B cell (primary cell): ENCODE results near the gene KCNK1. TPM values are rescaled to one million over a fixed set of nuclear protein-coding genes. Genes with fewer than 3 reads are reported as not detected.

Source experiments
- ATAC-seq: fragments of 200-7000 bp; cut with Tn5 transposase; one replicate; pipeline ENCODE4 v1.10.0; 2021; ENCODE audit warnings: low read depth, mild to moderate bottlenecking, moderate number of reproducible peaks, moderate library complexity
- CTCF ChIA-PET: fragments of 350-600 bp; sonication (Branson Sonifier 250); formaldehyde crosslinking; loops from one replicate; lab custom pipeline; 2021; ENCODE audit warnings: antibody characterized with exemption, inconsistent platforms; lab: Charles Lee
- POLR2A ChIA-PET: fragments of 350-600 bp; sonication (Branson Sonifier 250); formaldehyde crosslinking; loops from one replicate; lab custom pipeline; 2021; ENCODE audit warnings: antibody characterized with exemption; lab: Charles Lee
- DNase-seq: peaks from one replicate; pipeline ENCODE4 v3.0.0; 2013
- H2AFZ ChIP-seq: 2 replicates; pipeline ENCODE4 v1.6.1; 2012; ENCODE audit warnings: mild to moderate bottlenecking, low read depth, low read length; ENCODE audit not compliant: insufficient read depth, poor library complexity, severe bottlenecking
- H3K27ac ChIP-seq, 2 donors: 1 replicate in 1 of 2; 2 replicates in 1 of 2; pipeline ENCODE4 v1.5.1; 2012 to 2013; ENCODE audit warnings: low read length in 2 of 2, mild to moderate bottlenecking in 2 of 2, moderate library complexity in 1 of 2
- H3K27me3 ChIP-seq, 4 experiments: fragments of 200-600 bp in 1 of 4; sonication (generic) in 1 of 4; replicated peaks in 1 of 4; 1 replicate in 2 of 4; 2 replicates in 2 of 4; pipeline versions ENCODE4 v1.6.1 to v1.7.0; 2013 to 2016; ENCODE audit warnings: low read length in 3 of 4, mild to moderate bottlenecking in 2 of 4, mixed read lengths in 1 of 4, moderate library complexity in 1 of 4; ENCODE audit not compliant: insufficient read depth in 4 of 4, control insufficient read depth in 3 of 4; ENCODE audit errors: control extremely low read depth in 1 of 4
- H3K36me3 ChIP-seq, 2 experiments: replicated peaks in 1 of 2; 1 replicate in 1 of 2; 2 replicates in 1 of 2; pipeline versions ENCODE4 v1.6.1 to v1.7.1; 2013; ENCODE audit warnings: low read length in 1 of 2; ENCODE audit not compliant: insufficient read depth in 2 of 2, control insufficient read depth in 1 of 2; ENCODE audit errors: control extremely low read depth in 1 of 2, extremely low read depth in 1 of 2
- H3K4me1 ChIP-seq, 2 donors: fragments of 200-600 bp in 1 of 2; sonication (generic) in 1 of 2; 1 replicate in 1 of 2; 2 replicates in 1 of 2; pipeline versions ENCODE4 v1.5.1 to v1.6.1; 2013 to 2017; ENCODE audit warnings: low read length in 2 of 2; ENCODE audit not compliant: control insufficient read depth in 2 of 2, insufficient read depth in 2 of 2
- H3K4me2 ChIP-seq: replicated peaks from 2 replicates; pipeline ENCODE3; 2012; ENCODE audit warnings: mild to moderate bottlenecking, low read depth, low read length; ENCODE audit not compliant: poor library complexity, severe bottlenecking
- H3K4me3 ChIP-seq, 5 experiments: fragments of 200-600 bp in 1 of 5; sonication (generic) in 1 of 5; 1 replicate in 3 of 5; 2 replicates in 2 of 5; pipeline versions ENCODE4 v1.5.1 to v1.7.0; 2011 to 2016; ENCODE audit warnings: low read length in 4 of 5, mild to moderate bottlenecking in 4 of 5, low read depth in 2 of 5, control low read depth in 1 of 5, moderate library complexity in 1 of 5; ENCODE audit not compliant: insufficient read depth in 1 of 5; ENCODE audit errors: control extremely low read depth in 1 of 5, extremely low read depth in 1 of 5
- H3K79me2 ChIP-seq: fragments of 200-600 bp; sonication (generic); one replicate; pipeline ENCODE4 v1.6.0; 2016; ENCODE audit warnings: low read length; ENCODE audit not compliant: control insufficient read depth, insufficient read depth
- H3K9ac ChIP-seq: fragments of 200-600 bp; sonication (generic); 2 replicates; pipeline ENCODE4 v1.6.1; 2017; ENCODE audit warnings: mild to moderate bottlenecking, low read length, moderate library complexity
- H3K9me3 ChIP-seq, 3 donors: one replicate each; pipeline versions ENCODE4 v1.6.1 to v1.7.1; 2013; ENCODE audit warnings: low read length in 2 of 3; ENCODE audit not compliant: control insufficient read depth in 2 of 3, insufficient read depth in 1 of 3; ENCODE audit errors: control extremely low read depth in 1 of 3
- H4K20me1 ChIP-seq: 2 replicates; pipeline ENCODE4 v1.6.0; 2012; ENCODE audit warnings: mild to moderate bottlenecking, low read length; ENCODE audit not compliant: insufficient read depth, control insufficient read depth, poor library complexity, severe bottlenecking
- H3K27ac Mint-ChIP-seq: one replicate; pipeline ENCODE4 v1.8.0; 2021; ENCODE audit warnings: mixed read lengths
- H3K27me3 Mint-ChIP-seq: one replicate; pipeline ENCODE4 v1.8.0; 2021; ENCODE audit warnings: mixed read lengths
- H3K4me1 Mint-ChIP-seq: one replicate; pipeline ENCODE4 v1.8.0; 2021; ENCODE audit warnings: mixed read lengths
- H3K4me3 Mint-ChIP-seq: one replicate; pipeline ENCODE4 v1.8.0; 2021; ENCODE audit warnings: mixed read lengths
- H3K9me3 Mint-ChIP-seq: one replicate; pipeline ENCODE4 v1.8.0; 2022; ENCODE audit warnings: mixed read lengths; ENCODE audit not compliant: insufficient read depth
- EZH2 ChIP-seq: IDR thresholded peaks from 2 replicates; pipeline ENCODE4 v1.6.1; 2012; ENCODE audit warnings: borderline replicate concordance, low read depth, mild to moderate bottlenecking, moderate library complexity, low read length; ENCODE audit not compliant: insufficient read depth, poor library complexity, severe bottlenecking
- WGBS: methylation state at CpG from one replicate; pipeline ENCODE4 v1.1.5; 2013; ENCODE audit warnings: missing lambda C conversion rate; ENCODE audit not compliant: insufficient coverage; 5-methylcytosine and 5-hydroxymethylcytosine counted together
- intact Hi-C: fragments of 100-400 bp; cut with micrococcal nuclease; formaldehyde crosslinking; loops from one replicate; pipeline ENCODE4 v1.10.0; 2022
- polyA plus RNA-seq: library from polyadenylated mRNA; depleted of rRNA; stranded (reverse); fragments of >200 nt; gene quantifications from 2 replicates; pipeline ENCODE4 v1.2.3, GENCODE V29; 2012
- small RNA-seq: library from RNA; depleted of rRNA; stranded (forward); fragments of <200 nt; gene quantifications from one replicate; pipeline ENCODE3, GENCODE V24; 2012; ENCODE audit warnings: low replicate concordance, low read depth; ENCODE audit not compliant: insufficient read length
- total RNA-seq, 2 donors: library from RNA; stranded (reverse); fragments of 120-200 nt in 1 of 2; gene quantifications; 1 replicate in 1 of 2; 2 replicates in 1 of 2; pipeline versions ENCODE4 v1.2.3 to v1.2.4, GENCODE V29; 2013 to 2022
- TF ChIP-seq, protein P1 (sequence below): fragments of 200-600 bp; IDR thresholded peaks from one replicate; pipeline ENCODE4 v1.8.0; 2022; ENCODE audit warnings: antibody characterized with exemption, mild to moderate bottlenecking

KCNK1 gene
- total and polyA plus RNA-seq, 2 donors (not counting 1 experiment from before 2014, with no cell fraction given): not detected

GRCh38 chr1:233721004-233721595 is 107.2 kb downstream of the KCNK1 start:
- no peaks in the 10 kb centered on the region for H3K4me1 ChIP-seq
- no peaks in the 10 kb centered on the region for H3K9me3 Mint-ChIP-seq
- no peak overlapping the region for H3K4me3 Mint-ChIP-seq
- no peaks in the 10 kb centered on the region for H3K27me3 ChIP-seq
- H3K4me2 ChIP-seq: no peak overlapping the region
- POLR2A ChIA-PET: no interaction called here
- no peak overlapping the region for H3K27ac ChIP-seq
- no CpG with 5 or more reads among the region's 4 CpGs for WGBS
- no peak overlapping the region for H3K9ac ChIP-seq
- no peak for DNase-seq
- no peaks in the 10 kb centered on the region for H3K79me2 ChIP-seq
- ATAC-seq: no peak
- H3K4me3 ChIP-seq: no peak overlapping the region
- CTCF ChIA-PET: no interaction called here
- no peaks in the 10 kb centered on the region for H3K36me3 ChIP-seq
- TF ChIP-seq EZH2: no peak
- TF ChIP-seq, protein P1, sequence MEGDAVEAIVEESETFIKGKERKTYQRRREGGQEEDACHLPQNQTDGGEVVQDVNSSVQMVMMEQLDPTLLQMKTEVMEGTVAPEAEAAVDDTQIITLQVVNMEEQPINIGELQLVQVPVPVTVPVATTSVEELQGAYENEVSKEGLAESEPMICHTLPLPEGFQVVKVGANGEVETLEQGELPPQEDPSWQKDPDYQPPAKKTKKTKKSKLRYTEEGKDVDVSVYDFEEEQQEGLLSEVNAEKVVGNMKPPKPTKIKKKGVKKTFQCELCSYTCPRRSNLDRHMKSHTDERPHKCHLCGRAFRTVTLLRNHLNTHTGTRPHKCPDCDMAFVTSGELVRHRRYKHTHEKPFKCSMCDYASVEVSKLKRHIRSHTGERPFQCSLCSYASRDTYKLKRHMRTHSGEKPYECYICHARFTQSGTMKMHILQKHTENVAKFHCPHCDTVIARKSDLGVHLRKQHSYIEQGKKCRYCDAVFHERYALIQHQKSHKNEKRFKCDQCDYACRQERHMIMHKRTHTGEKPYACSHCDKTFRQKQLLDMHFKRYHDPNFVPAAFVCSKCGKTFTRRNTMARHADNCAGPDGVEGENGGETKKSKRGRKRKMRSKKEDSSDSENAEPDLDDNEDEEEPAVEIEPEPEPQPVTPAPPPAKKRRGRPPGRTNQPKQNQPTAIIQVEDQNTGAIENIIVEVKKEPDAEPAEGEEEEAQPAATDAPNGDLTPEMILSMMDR: no peak
- H3K27ac Mint-ChIP-seq: no peak overlapping the region
- H3K4me1 Mint-ChIP-seq: no peaks in the 10 kb centered on the region
- H3K27me3 Mint-ChIP-seq: no peaks in the 10 kb centered on the region
- intact Hi-C loops: no loop called here
- H2AFZ ChIP-seq: no peak overlapping the region
- H4K20me1 ChIP-seq: no peaks in the 10 kb centered on the region
- H3K9me3 ChIP-seq: peaks cover 0 to 10% (median 0%) of the 10 kb centered on the region in 3 donors

Small RNA genes lying within 50 kb of the gene (small RNA-seq; reads per million reads assigned to genes)
- gene MIR4427: not detected
